Thyroid gland (tissue), 4 donors: ENCODE results near the gene SH3BGRL2. TPM values are rescaled to one million over a fixed set of nuclear protein-coding genes. Genes with fewer than 3 reads are reported as not detected.

Experiments used
- DNase-seq, 2 donors: peaks; one replicate each; pipeline ENCODE4 v3.0.0-alpha.2; 2019
- H3K27ac ChIP-seq, 3 donors: fragments of 200-600 bp; sonication (generic); 1 replicate in 2 of 3; 2 replicates in 1 of 3; pipeline ENCODE4 v1.5.1; 2016 to 2019; ENCODE audit warnings: mild to moderate bottlenecking in 1 of 3, moderate library complexity in 1 of 3
- H3K27me3 ChIP-seq: fragments of 200-600 bp; sonication (generic); one replicate; pipeline ENCODE4 v1.5.1; 2019
- H3K36me3 ChIP-seq, 2 donors: fragments of 200-600 bp; sonication (generic); one replicate each; pipeline ENCODE4 v1.5.1; 2016 to 2019
- H3K4me1 ChIP-seq, 2 donors: fragments of 200-600 bp; sonication (generic); one replicate each; pipeline ENCODE4 v1.5.1; 2017 to 2019
- H3K4me3 ChIP-seq, 3 donors: fragments of 200-600 bp; sonication (generic); replicated peaks in 1 of 3; 1 replicate in 2 of 3; 2 replicates in 1 of 3; pipeline ENCODE4 v1.5.1; 2016; ENCODE audit warnings: mild to moderate bottlenecking in 1 of 3
- H3K9me3 ChIP-seq: fragments of 200-600 bp; sonication (generic); one replicate; pipeline ENCODE4 v1.5.1; 2017
- CTCF ChIP-seq, 6 experiments: fragments of 200-600 bp in 3 of 6; fragments of 450-650 bp in 3 of 6; sonication (generic) in 3 of 6; IDR thresholded peaks; one replicate each; pipeline ENCODE4 v1.5.1; 2016 to 2019; ENCODE audit warnings: antibody characterized with exemption in 6 of 6, mild to moderate bottlenecking in 2 of 6, inconsistent platforms in 1 of 6, moderate library complexity in 1 of 6
- POLR2A ChIP-seq, 2 donors: fragments of 450-650 bp; IDR thresholded peaks; one replicate each; pipeline ENCODE4 v1.6.1; 2017; ENCODE audit warnings: antibody characterized with exemption in 2 of 2, mild to moderate bottlenecking in 2 of 2, moderate library complexity in 1 of 2
- WGBS, 2 donors: methylation state at CpG; one replicate each; pipeline ENCODE4 v1.1.5; 2017; 5-methylcytosine and 5-hydroxymethylcytosine counted together
- intact Hi-C: fragments of 100-400 bp; cut with DNase I; formaldehyde crosslinking; loops from one replicate; pipeline ENCODE4 v1.15.1; 2023
- total RNA-seq, 4 donors: library from RNA; depleted of rRNA; stranded (reverse); fragments of >200 nt; gene quantifications; one replicate each; pipeline ENCODE4 v1.2.3, GENCODE V29; 2016

The SH3BGRL2 gene
- total RNA-seq, 4 donors from 2014 or later, result 170 to 225 (median 183) TPM

GRCh38 chr6:79724816-79725215, 93.7 kb downstream of the SH3BGRL2 start:
- H3K4me3 ChIP-seq, result no peak overlapping the region
- H3K27me3 ChIP-seq, result no peaks in the 10 kb centered on the region
- intact Hi-C loops, result no loop called here
- no peak for TF ChIP-seq CTCF (IDR thresholded peaks at IDR 0.05)
- no peak for TF ChIP-seq POLR2A (IDR thresholded peaks at IDR 0.05)
- H3K27ac ChIP-seq, result no peak overlapping the region
- H3K4me1 ChIP-seq, result no peaks in the 10 kb centered on the region
- no peak for DNase-seq
- no peaks in the 10 kb centered on the region for H3K9me3 ChIP-seq
- no peaks in the 10 kb centered on the region for H3K36me3 ChIP-seq
- WGBS, 2 donors, result 85 to 91% methylated on average over 2 of the region's 2 CpGs

- no peaks in the 10 kb centered on the region for H3K27me3 ChIP-seq
- no peak for DNase-seq
- intact Hi-C loops, result no loop called here
- H3K4me3 ChIP-seq, result no peak overlapping the region
- no peak for TF ChIP-seq POLR2A (IDR thresholded peaks at IDR 0.05)
- no peak for TF ChIP-seq CTCF (IDR thresholded peaks at IDR 0.05)
- H3K36me3 ChIP-seq, result no peaks in the 10 kb centered on the region
- no peak overlapping the region for H3K27ac ChIP-seq
- 89% methylated on average over 4 of the region's 4 CpGs for WGBS, 2 donors
- H3K9me3 ChIP-seq, result no peaks in the 10 kb centered on the region
- H3K4me1 ChIP-seq, result no peaks in the 10 kb centered on the region
These were observed 100.3 kb downstream of the SH3BGRL2 start for GRCh38 chr6:79731471-79731870.

- no peaks in the 10 kb centered on the region for H3K27me3 ChIP-seq
- H3K36me3 ChIP-seq, result no peaks in the 10 kb centered on the region
- DNase-seq, result no peak
- WGBS, 2 donors, result 92 to 96% methylated on average over 4 of the region's 4 CpGs
- intact Hi-C loops, result no loop called here
- H3K4me1 ChIP-seq, result no peaks in the 10 kb centered on the region
- TF ChIP-seq POLR2A (IDR thresholded peaks at IDR 0.05) (no peak), CTCF (IDR thresholded peaks at IDR 0.05) (no peak)
- H3K4me3 ChIP-seq, result no peak overlapping the region
- H3K9me3 ChIP-seq, result no peaks in the 10 kb centered on the region
- H3K27ac ChIP-seq, result no peak overlapping the region
These were observed 102.3 kb downstream of the SH3BGRL2 start for GRCh38 chr6:79733388-79733787.

GRCh38 chr6:79734374-79734773, 103.2 kb downstream of the SH3BGRL2 start:
- no peak overlapping the region for H3K27ac ChIP-seq
- 95 to 97% methylated on average over 8 of the region's 8 CpGs for WGBS, 2 donors
- TF ChIP-seq POLR2A (IDR thresholded peaks at IDR 0.05) (no peak), CTCF (IDR thresholded peaks at IDR 0.05) (no peak)
- H3K9me3 ChIP-seq, result no peaks in the 10 kb centered on the region
- intact Hi-C loops, result no loop called here
- DNase-seq, result no peak
- H3K36me3 ChIP-seq, result no peaks in the 10 kb centered on the region
- H3K4me3 ChIP-seq, result no peak overlapping the region
- H3K4me1 ChIP-seq, result no peaks in the 10 kb centered on the region
- no peaks in the 10 kb centered on the region for H3K27me3 ChIP-seq

GRCh38 chr6:79735183-79735582, 104.1 kb downstream of the SH3BGRL2 start:
- Histone ChIP-seq H3K27ac (no peak overlapping the region), H3K27me3 (no peaks in the 10 kb centered on the region), H3K9me3 (no peaks in the 10 kb centered on the region), H3K36me3 (no peaks in the 10 kb centered on the region), H3K4me3 (no peak overlapping the region), H3K4me1 (no peaks in the 10 kb centered on the region)
- no peak for DNase-seq
- WGBS, 2 donors, result 93 to 97% methylated on average over 5 of the region's 5 CpGs
- no peak for TF ChIP-seq POLR2A (IDR thresholded peaks at IDR 0.05)
- no peak for TF ChIP-seq CTCF (IDR thresholded peaks at IDR 0.05)
- intact Hi-C loops, result no loop called here
